Stimulated activated naive CD8-positive, alpha-beta T cell treated with anti-CD3 and anti-CD28 coated beads, Interleukin-15, amount 100 ng/mL, for 72 hours (primary cell): ENCODE results near the gene MMP25.
"Not testable (repeated sequence)": the region's sequence is repeated elsewhere in the genome, so short reads cannot be mapped to it uniquely, and the experiment has no call there.

Source experiments
- ATAC-seq: fragments of 150-1000 bp; cut with Tn5 transposase; 2 replicates; pipeline ENCODE4 v1.10.0; 2021; ENCODE audit warnings: mild to moderate bottlenecking, moderate library complexity
- DNase-seq, 2 donors: peaks; one replicate each; pipeline ENCODE4 v3.0.0; 2021 to 2022
- H3K27ac Mint-ChIP-seq, 2 donors: one replicate each; pipeline ENCODE4 v1.8.0; 2022; ENCODE audit warnings: mild to moderate bottlenecking in 2 of 2, mixed read lengths in 2 of 2, moderate library complexity in 2 of 2
- H3K27me3 Mint-ChIP-seq: one replicate; pipeline ENCODE4 v1.8.0; 2022; ENCODE audit warnings: mixed read lengths
- H3K4me1 Mint-ChIP-seq: one replicate; pipeline ENCODE4 v1.8.0; 2022; ENCODE audit warnings: mild to moderate bottlenecking, mixed read lengths
- H3K4me3 Mint-ChIP-seq, 2 donors: one replicate each; pipeline ENCODE4 v1.8.0; 2022; ENCODE audit warnings: mild to moderate bottlenecking in 2 of 2, mixed read lengths in 2 of 2, moderate library complexity in 1 of 2
- H3K9me3 Mint-ChIP-seq, 2 donors: one replicate each; pipeline ENCODE4 v1.8.0; 2022; ENCODE audit warnings: mixed read lengths in 2 of 2

The MMP25 gene

DNA sequence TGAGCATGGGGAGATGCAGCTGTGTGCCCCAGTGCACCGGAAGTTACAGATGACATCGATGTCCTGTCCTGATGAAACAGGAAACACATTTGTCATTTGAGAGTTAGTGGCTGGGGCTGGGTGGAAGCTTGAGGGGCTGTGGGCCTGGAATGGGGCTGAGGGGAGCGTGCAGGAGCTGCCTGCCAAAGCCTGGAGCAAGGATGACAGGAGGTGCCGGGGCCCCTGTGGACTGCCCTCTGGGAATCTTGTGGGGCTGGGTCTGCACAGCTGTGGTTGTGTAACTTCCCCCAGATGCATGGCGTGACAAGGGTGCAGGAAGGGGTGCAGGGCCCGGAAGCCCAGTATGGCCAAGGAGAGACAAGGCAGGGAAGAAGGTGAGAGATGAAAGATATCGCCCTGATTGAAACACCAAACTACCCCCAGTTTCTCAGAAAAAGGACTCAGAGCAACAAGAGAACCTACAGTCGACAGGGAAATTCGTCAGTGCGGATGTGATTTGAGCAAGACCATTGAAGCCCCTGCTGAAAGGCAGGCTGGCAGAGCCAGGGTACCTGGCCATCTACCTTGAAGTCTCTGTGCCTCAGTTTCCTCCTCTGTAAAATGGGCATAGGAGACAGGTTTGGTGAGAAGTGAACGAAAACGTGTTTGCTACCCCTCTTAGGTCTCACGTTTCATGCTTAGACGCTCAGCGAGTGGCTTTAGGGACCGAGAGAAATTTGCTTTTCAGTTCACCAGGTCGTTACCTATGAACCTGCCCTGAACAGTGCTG lies 8.8 kb downstream of the MMP25 start:
- ATAC-seq, result peak; percentile 29
- no peaks in the 10 kb centered on the region for H3K9me3 Mint-ChIP-seq
- H3K4me3 Mint-ChIP-seq, result peak overlapping the region; percentile 61 to 71
- H3K4me1 Mint-ChIP-seq, result peaks cover 71% of the 10 kb centered on the region
- H3K27ac Mint-ChIP-seq, result peak overlapping the region; percentile 89 to 90
- peak in 1 of 2 donors; percentile 56 for DNase-seq
- H3K27me3 Mint-ChIP-seq, result no peaks in the 10 kb centered on the region

DNA sequence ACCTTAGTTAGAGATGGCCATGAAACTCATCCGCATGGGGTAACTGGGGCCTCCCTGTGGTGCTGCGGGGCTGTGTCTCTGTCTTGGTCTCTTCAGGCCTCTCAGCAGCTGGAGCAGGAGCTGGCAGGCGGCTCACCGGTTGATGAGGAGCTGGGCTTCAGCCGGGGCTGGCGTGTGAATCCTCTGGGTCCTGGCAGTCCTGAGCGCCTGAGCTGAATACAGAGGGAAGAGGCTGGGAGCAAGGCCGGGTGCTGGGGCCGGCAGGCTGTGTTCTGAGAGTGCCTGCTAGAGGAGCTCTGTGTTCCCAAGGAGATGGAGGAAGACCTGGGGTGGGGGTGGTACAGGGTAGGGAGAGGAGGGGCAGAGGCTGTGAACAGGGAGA lies 9.4 kb downstream of the MMP25 start:
- not testable (repeated sequence) for ATAC-seq, H3K27me3 Mint-ChIP-seq, H3K9me3 Mint-ChIP-seq, DNase-seq
- H3K27ac Mint-ChIP-seq, result peak overlapping the region in 1 of 2 donors; percentile 90
- H3K4me1 Mint-ChIP-seq, result peaks cover 75% of the 10 kb centered on the region
- H3K4me3 Mint-ChIP-seq, result peak overlapping the region; percentile 61 to 71

DNA sequence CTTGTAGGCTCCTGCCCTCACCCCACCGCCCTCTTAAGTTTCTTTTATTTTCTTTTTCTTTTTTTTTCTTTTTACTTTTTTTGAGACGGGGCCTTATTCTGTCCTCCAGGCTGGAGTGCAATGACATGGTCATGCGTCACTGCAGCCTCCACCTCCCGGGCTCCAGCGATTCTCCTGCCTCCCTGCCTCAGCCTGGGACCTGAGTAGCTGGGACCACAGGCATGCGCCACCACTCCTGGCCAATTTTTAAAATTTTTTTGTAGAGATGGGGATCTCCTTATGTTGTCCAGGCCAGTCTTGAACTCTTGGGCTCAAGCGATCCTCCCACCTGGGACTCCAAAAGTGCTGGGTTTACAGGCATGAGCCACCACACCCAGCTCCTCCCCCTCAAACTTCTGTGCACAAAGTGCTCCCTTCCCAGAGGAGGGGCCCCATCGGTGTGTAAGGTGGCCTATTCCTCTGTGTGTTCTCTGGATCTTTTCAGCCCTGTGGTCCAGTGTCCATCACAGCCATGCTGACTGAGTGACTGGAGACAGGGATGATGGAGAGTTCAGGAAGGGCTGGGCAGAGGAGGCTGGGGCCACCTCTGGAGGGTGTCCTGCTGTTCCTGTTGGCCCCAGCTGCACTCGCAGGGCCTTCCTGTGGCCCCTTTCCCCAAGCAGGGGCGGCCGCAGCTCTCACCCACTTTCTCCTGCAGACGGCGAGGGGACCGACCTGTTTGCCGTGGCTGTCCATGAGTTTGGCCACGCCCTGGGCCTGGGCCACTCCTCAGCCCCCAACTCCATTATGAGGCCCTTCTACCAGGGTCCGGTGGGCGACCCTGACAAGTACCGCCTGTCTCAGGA lies 10.2 kb downstream of the MMP25 start:
- H3K4me1 Mint-ChIP-seq, result peaks cover 73% of the 10 kb centered on the region
- peak overlapping the region; percentile 82 to 88 for H3K4me3 Mint-ChIP-seq
- no peak for ATAC-seq
- no peaks in the 10 kb centered on the region for H3K27me3 Mint-ChIP-seq
- H3K27ac Mint-ChIP-seq, result peak overlapping the region; percentile 76 to 78
- no peak for DNase-seq
- H3K9me3 Mint-ChIP-seq, result no peaks in the 10 kb centered on the region

DNA sequence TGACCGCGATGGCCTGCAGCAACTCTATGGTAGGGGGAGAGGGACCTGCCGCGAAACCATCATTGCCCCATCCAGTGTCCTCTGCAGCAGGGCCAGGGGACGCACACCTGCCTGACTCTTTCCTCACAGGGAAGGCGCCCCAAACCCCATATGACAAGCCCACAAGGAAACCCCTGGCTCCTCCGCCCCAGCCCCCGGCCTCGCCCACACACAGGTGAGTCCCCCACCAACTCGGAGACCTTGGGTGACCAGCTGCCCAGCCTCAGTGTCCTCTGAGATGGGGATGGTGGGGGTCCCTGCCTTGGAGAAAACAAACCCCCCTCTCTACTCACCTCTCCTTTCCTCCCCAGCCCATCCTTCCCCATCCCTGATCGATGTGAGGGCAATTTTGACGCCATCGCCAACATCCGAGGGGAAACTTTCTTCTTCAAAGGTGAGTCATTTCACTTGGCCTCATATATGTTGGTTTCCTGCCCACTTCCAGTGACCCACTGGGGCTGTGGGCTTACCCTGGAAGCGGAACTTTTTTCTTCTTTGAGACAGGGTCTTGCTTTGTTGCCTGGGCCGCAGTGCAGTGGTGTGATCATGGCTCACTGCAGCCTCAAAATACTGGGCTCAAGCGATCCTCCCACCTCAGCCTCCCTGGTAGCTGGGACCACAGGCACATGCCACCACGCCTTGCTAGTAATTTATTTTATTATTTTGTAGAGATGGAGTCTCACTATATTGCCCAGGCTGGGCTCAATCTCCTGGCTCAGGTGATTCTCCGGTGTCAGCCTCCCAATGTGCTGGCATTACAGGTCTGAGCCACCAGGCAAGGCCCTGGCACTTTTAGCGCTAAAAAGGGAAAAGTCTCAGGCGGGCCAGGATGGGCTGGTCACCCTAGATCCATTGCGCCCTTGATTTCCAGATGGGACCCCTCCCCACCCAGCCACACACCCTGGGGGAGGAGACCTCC lies 11.1 kb downstream of the MMP25 start:
- Mint-ChIP-seq H3K9me3 (no peaks in the 10 kb centered on the region), H3K4me3 (peak overlapping the region; percentile 82 to 88), H3K4me1 (peaks cover 77% of the 10 kb centered on the region), H3K27me3 (no peaks in the 10 kb centered on the region), H3K27ac (peak overlapping the region; percentile 41 to 93)
- no peak for ATAC-seq
- peak in 1 of 2 donors; percentile 40 for DNase-seq

DNA sequence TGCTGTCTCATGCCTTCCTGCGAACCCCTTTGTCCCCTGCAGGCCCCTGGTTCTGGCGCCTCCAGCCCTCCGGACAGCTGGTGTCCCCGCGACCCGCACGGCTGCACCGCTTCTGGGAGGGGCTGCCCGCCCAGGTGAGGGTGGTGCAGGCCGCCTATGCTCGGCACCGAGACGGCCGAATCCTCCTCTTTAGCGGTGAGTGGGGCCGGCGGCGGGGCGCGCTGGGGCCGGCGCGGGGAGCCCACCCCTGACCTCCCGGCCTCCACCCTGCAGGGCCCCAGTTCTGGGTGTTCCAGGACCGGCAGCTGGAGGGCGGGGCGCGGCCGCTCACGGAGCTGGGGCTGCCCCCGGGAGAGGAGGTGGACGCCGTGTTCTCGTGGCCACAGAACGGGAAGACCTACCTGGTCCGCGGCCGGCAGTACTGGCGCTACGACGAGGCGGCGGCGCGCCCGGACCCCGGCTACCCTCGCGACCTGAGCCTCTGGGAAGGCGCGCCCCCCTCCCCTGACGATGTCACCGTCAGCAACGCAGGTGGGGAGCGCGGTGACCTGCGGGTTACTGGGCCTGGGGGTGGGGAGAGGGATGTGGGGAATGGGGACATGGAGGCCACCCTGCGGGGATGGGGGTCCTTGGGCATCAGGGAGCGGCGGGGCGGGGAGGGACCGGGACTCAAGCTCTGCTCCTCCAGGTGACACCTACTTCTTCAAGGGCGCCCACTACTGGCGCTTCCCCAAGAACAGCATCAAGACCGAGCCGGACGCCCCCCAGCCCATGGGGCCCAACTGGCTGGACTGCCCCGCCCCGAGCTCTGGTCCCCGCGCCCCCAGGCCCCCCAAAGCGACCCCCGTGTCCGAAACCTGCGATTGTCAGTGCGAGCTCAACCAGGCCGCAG lies 12.0 kb downstream of the MMP25 start:
- peak overlapping the region; percentile 22 to 62 for H3K27ac Mint-ChIP-seq
- peak overlapping the region; percentile 82 to 88 for H3K4me3 Mint-ChIP-seq
- H3K27me3 Mint-ChIP-seq, result no peaks in the 10 kb centered on the region
- H3K4me1 Mint-ChIP-seq, result peaks cover 83% of the 10 kb centered on the region
- ATAC-seq (peak; percentile 57), DNase-seq (peak in 1 of 2 donors; percentile 69)
- no peaks in the 10 kb centered on the region for H3K9me3 Mint-ChIP-seq

DNA sequence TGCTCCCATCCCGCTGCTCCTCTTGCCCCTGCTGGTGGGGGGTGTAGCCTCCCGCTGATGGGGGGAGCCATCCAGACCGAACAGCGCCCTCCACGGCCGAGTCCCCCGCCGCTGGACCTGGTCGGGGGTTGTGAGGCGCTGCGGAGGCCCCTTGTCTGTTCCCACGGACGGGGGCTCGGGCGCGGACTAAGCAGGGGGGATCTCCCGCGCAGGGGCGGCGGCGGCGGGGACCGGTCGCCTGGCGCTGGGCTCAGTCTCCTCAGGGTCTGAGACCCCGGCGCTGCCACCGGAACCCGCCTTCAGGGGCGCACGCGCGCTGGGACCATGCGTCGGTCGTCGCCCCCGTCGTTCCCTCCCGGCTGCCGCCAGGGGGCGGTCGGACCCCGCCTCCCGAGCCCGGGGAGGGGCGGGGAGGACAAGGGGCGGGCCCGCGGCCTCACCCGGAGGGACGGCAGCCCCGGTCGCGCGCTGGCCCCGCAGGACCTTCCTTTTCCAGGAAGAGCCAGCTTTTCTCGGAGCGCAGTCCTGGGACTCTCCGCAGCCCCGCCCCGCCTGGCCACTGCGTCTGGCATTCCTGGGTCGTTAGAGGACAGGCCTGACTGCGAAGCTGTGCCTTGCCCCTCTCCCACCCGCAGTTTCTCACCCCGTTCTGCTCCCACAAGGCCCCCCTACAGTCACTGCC lies 12.8 kb downstream of the MMP25 start:
- H3K27ac Mint-ChIP-seq, result peak overlapping the region; percentile 93 to 95
- no peaks in the 10 kb centered on the region for H3K27me3 Mint-ChIP-seq
- H3K4me1 Mint-ChIP-seq, result peaks cover 83% of the 10 kb centered on the region

DNA sequence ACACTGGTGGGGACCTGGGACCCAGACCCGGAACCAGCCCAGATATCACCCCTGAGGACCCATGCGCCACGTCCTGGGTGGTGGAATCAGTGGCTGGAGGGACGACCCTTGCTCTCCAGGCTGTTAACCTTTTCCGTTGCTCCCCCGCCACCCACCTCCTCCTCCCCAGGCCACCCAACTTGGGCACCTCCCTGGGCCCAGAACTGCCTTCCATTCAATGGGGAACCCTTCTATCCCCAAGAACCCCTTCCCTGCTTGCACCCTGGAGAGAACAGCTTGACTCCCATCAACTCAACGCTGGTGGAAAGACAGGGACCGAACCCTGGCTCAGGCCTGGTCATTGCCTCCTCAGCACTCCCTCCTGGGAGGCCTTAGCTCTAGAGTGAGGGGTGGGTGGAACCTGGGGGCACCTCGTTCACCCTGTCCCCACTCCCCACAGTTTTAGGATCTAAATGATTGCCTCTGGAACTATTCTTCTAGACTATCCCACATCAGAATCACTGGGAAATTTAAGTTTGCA lies 13.4 kb downstream of the MMP25 start:
- Mint-ChIP-seq H3K4me3 (peak overlapping the region; percentile 82 to 88), H3K27ac (peak overlapping the region; percentile 93 to 95), H3K27me3 (no peaks in the 10 kb centered on the region), H3K4me1 (peaks cover 83% of the 10 kb centered on the region), H3K9me3 (no peaks in the 10 kb centered on the region)
- no peak for ATAC-seq
- no peak for DNase-seq

More for the DNA sequence above, 12.8 kb downstream of the MMP25 start:
- ATAC-seq (peak; percentile 80), DNase-seq (peak; percentile 92 to 93)
- Mint-ChIP-seq H3K9me3 (no peaks in the 10 kb centered on the region), H3K4me3 (peak overlapping the region; percentile 82 to 88)

DNA sequence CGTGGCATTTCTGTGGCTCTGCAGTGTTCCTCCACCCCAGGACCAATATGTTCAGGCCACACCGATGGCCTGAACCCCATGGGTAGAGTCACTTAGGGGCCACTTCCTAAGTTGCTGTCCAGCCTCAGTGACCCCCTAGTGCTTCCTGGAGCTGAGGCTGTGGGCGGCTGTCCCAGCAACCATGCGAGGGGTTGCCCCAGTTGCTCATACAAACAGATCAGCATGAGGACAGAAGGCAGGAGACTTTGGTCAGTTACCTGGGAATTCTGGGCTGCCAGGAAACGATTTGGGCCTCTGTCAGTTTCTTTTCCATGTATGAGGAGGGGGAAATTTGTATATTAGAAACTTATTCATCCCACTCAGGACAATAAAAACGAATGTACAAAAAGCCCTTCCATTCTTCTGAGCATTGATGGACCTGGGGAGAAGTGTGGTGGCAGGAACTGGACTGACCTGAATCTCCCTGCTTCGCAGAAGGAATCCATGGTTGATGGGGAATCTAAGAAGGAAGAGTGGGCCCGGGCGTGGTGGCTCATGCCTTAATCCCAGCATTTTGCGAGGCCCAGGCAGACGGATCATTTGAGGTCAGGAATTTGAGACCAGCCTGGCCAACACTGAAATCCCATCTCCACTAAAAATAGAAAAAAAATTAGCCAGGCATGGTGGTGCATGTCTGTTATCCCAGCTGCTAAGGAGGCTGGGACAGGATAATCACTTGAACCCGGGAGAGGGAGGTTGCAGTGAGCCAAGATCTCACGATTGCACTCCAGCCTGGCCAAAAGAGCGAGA lies 14.2 kb downstream of the MMP25 start:
- Mint-ChIP-seq H3K4me3 (peak overlapping the region; percentile 82 to 88), H3K9me3 (no peaks in the 10 kb centered on the region), H3K27me3 (no peaks in the 10 kb centered on the region), H3K4me1 (peaks cover 83% of the 10 kb centered on the region), H3K27ac (peak overlapping the region; percentile 93 to 95)
- ATAC-seq, result no peak
- no peak for DNase-seq

DNA sequence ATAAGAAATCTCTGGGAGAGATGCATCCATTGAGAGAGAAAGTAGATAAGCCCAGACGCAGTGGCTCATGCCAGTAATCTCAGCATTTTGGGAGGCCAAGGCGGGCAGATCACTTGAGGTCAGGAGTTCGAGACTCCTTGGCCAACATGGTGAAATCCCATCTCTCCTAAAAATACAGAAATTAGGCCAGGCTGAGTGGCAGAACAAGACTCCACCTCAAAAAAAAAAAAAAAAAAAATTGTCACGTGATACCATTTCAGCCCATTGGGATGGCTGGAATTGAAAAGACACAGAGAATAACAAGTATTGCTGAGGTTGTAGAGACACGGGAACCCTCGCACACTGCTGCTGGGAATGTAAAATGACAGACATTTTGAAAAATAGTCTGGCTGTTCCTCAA lies 16.2 kb downstream of the MMP25 start:
- DNase-seq, result no peak
- no peak for ATAC-seq
- Mint-ChIP-seq H3K4me3 (no peak overlapping the region), H3K27ac (peak overlapping the region in 1 of 2 donors; percentile 62), H3K27me3 (no peaks in the 10 kb centered on the region), H3K9me3 (no peaks in the 10 kb centered on the region), H3K4me1 (peaks cover 71% of the 10 kb centered on the region)

DNA sequence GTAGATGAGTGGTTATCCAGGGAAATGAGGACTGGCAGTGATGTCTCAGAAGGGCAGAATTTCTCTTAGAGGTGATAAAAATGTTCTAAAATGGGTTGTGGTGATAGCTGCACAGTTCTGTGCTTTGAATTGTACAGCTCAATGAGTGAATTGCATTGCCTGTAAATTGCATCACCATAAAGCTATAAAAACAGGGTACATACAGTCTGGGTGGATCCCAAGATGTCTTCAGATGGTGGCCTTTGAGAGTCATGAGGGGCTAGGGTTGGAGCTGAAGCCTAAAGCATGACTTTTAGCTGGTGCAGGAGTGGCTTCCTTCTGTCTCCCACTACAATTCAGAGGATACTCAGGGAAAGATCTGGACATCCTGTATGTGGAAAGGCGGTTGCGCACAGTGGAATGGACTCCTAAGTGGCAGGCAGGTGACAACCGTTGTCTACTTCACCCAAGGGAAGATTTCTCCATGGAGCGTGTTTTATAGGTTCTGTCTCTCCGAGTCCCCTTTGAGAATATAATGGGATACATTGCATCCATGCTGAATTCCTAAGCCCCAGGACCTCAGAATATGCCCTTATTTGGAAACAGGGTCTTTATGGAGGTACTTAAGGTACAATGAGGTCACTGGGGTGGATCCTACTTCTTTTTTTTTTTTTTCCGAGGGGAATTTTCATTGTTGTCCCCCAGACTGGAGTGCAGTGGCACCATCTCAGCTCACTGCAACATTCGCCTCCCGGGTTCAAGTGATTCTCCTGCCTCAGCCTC lies 17.4 kb downstream of the MMP25 start:
- Mint-ChIP-seq H3K27me3 (no peaks in the 10 kb centered on the region), H3K27ac (peak overlapping the region; percentile 98 to 99), H3K4me1 (peaks cover 80% of the 10 kb centered on the region), H3K9me3 (no peaks in the 10 kb centered on the region), H3K4me3 (peak overlapping the region; percentile 96 to 99)
- peak; percentile 27 for ATAC-seq
- DNase-seq, result no peak

DNA sequence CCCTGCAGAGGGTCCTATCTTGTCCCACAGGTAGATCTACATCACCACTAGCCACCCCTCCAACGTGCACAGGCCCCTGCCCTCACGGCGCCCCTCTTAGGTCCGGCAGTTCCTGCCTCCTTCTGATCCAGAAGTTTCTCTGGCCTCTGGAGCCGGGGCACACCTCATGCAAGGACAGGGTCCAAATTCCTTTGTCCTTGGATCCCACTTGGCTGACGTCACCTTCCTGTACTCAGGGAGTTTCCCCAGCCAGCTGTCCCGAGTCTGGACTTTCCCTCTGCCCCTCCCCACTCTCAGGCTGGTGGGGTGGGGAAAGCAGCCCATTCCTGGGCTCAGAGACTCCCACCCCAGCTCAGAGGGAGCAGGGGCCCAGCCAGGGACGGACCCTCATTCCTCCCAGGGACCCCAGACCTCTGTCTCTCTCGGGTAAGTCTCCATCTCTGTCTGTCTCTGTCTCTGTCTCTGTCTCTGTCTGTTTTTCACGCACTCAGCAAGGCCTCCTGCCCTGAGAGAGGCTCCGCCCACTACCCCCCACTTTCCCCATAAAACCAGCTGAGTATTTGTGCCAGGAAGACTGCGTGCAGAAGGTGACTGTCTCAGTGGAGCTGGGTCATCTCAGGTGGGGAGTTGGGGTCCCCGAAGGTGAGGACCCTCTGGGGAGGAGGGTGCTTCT lies 18.8 kb downstream of the MMP25 start, which contains the start of gene IL32:
TSS of gene IL32 (plus strand) at position 572 of the 673 bp plus-strand sequence. CDS start 172 bp downstream, outside the sequence.
- DNase-seq, result peak in 1 of 2 donors; percentile 75
- H3K9me3 Mint-ChIP-seq, result no peaks in the 10 kb centered on the region
- peak; percentile 61 for ATAC-seq
- H3K4me1 Mint-ChIP-seq, result peaks cover 87% of the 10 kb centered on the region
- H3K27me3 Mint-ChIP-seq, result no peaks in the 10 kb centered on the region
- H3K4me3 Mint-ChIP-seq, result peak within 1 kb of the TSS; percentile 96 to 99
- peak within 1 kb of the TSS; percentile 99 for H3K27ac Mint-ChIP-seq
